T-helper 1 cell (primary cell): ENCODE results near the gene KMT2B.

Source experiments
- DNase-seq, 5 donors: peaks; one replicate each; pipeline ENCODE4 v3.0.0-alpha.2; 2012 to 2020

KMT2B gene

GRCh38 chr19:35779033-35779432 lies 61.2 kb downstream of the KMT2B start:
- no peak for DNase-seq

- DNase-seq = no peak
Measured at GRCh38 chr19:35780058-35780457, 62.3 kb downstream of the KMT2B start.

- no peak for DNase-seq
Measured at GRCh38 chr19:35780717-35781116, 62.9 kb downstream of the KMT2B start.

GRCh38 chr19:35781650-35782049 lies 63.8 kb downstream of the KMT2B start:
- DNase-seq = no peak

- DNase-seq = no peak
Measured at GRCh38 chr19:35782589-35782988, 64.8 kb downstream of the KMT2B start.

GRCh38 chr19:35783469-35784434 lies 65.9 kb downstream of the KMT2B start:
- no peak for DNase-seq

- DNase-seq = no peak
Measured at GRCh38 chr19:35784503-35785338, 66.9 kb downstream of the KMT2B start.

- DNase-seq = no peak
Measured at GRCh38 chr19:35785339-35785627, 67.5 kb downstream of the KMT2B start.

GRCh38 chr19:35786299-35787160 lies 68.7 kb downstream of the KMT2B start:
- no peak for DNase-seq

GRCh38 chr19:35787227-35787799 lies 69.5 kb downstream of the KMT2B start:
- DNase-seq = no peak
